Measurements from ENCODE around the gene NADK.
A peak's percentile ranks its signal among the peaks of the same experiment; 100 is the strongest.

Gene NADK

GRCh38 chr1:1785666-1786065, 7.4 kb upstream of the NADK start:
- DNase-seq = no peak

- DNase-seq = no peak
These were observed 6.7 kb upstream of the NADK start for GRCh38 chr1:1784933-1785332.

- no peak for DNase-seq
These were observed 5.0 kb upstream of the NADK start for GRCh38 chr1:1783320-1783719.

GRCh38 chr1:1782399-1783221, 4.3 kb upstream of the NADK start:
- DNase-seq = no peak

DNA sequence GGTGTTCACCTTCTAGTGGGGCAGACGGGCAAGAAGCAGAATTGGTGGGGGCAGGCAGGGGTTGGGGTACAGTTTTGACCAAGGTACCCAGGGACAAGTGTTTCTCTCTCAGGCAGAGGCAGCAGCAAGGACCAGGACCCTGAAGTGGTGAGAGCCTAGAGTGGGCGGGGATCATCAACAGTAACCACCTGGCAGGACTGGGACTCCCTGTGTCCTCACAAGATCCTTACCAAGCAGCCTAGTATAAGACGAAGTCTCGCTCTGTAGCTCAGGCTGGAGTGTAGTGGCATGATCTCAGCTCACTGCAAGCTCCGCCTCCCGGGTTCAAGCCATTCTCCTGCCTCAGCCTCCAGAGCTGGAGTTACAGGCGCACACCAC, 3.2 kb upstream of the NADK start:
- no peak for DNase-seq

DNA sequence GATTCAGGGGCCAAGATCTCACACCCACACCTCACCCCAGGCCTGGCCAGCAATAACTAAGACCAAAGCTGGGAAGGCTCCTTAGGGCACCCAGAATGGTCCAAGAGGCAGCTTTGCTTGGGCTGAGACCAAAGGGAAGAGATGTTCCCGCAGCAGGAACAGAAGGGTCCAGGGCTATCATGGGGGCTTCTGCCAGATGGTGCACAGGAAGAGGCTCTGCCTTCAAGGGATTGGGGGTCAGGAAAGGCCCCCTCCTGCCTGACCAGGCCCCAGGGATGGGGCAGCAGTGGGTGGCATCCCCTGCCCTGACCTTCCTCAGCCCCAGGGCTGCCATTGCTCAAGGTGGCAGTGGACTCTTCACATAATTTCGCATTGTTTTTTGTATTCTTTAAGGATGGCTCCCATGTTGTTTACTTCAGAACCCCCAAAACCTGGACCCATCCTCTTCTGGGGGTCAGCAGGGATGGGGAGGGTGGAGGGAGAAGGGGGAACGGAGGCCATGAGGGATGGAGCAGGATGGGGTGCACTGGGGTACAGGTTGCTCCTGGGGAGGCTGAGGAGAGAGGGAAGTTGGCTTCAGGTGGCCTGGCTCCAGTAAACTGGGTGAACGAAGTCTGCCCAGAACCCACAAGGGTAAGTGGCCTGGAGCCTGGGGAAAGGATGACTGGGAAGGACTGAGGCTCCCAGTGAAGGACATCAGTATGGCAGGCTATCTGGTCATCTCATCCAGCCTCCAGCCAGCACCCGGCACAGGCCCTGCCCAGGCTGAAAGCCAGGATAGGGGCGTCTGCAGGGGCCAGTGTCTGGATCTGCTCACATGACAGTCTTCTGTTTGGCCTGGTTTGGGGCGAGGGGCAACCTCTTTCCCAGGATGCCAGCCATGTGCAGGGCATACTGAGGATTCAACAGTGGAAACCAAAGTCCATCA, 2.6 kb upstream of the NADK start:
- DNase-seq = no peak

- no peak for DNase-seq
These were observed 1.7 kb upstream of the NADK start for GRCh38 chr1:1779691-1780597.

DNA sequence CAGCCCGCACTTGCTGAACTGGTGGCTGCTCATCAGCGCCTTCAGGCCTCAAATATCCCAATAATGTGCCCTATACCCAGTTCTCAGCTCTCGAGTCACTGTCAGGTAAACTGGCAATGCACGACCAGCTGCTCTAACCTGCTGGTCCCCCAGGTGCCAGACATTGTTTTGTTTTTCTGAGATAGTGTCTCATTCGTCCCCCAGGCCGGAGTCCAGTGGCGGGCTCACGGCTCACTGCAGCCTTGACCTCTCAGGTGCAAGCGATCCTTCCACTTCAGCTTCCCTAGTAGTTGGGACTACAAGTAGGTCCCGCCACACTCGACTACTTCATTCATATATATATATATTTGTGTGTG, 1.0 kb upstream of the NADK start:
- no peak for DNase-seq

- DNase-seq = peak; percentile 71
These were observed 521 bp upstream of the NADK start for GRCh38 chr1:1778663-1779319.

DNA sequence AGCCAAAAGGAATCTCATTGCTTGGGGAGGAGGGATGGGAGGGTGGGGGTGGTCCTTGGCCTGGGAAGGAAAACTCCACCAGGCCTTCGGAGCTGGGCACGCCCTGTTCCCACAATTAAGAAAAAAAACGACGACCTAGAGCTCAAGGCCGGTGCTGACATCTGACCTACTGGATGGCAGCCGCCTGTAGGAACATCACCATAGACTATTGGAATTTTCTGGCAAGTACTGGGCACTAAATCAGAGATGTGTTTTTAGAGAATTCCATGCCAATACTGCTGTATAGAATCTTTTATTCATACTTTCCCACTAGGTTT, 729 bp downstream of the NADK start:
- no peak for DNase-seq

DNA sequence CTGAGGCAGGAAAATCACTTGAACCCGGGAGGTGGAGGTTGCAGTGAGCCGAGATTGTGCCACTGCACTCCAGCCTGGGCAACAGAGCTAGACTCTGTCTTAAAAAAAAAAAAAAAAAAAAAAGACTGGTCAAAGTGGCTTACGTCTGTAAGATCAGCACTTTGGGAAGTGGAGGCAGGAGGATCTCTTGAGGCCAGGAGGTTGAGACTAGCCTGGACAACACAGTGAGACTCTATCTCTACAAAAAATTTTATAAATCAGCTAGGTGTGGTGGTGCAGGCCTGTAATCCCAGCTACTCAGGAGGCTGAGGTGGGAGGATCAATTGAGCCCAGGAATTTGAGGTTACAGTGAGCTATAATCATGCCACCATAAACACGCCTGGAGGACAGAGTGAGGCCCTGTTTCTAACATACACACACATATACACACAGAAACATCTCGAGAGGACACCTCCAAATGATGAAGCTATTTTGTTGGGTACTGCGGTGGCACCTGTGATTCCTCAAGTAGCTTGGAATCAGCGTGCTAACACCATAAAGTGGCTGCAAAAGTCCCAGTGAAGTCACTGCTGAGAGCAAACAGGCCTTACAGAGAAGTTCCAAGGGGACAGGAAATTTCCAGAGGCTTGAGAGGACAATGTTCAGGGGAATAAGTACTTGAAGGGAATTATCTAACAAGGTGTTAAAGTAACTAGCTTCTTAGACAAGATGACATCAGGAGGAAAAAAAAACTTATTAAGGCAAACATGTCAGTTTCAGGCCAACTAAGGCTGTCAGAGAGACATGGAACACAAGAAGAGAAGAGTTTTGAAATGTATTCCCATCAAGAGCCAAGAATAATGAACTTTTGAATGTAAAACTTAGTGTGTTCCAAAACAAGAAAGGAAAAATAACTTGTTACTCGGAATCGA, 1.3 kb downstream of the NADK start:
- no peak for DNase-seq

- DNase-seq = no peak
These were observed 2.7 kb downstream of the NADK start for GRCh38 chr1:1775327-1776226.

DNA sequence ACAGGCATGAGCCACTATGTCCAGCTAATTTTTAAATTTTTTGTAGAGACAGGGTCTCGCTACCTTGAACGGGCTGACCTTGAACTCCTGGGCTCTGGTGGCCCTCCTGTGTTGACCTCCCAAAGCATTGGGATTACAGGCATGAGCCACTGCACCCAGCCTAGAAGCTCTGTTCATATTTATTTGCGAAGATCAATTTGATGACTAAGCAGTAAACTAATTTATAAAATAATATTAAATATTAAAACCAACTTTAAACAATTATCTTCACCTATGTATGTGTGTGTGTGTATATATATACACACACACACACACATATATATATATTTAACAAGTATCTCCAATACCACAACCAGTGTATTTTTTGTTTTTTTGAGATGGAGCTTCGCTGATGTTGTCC, 4.4 kb downstream of the NADK start:
- DNase-seq = no peak

GRCh38 chr1:1771096-1771495, 7.2 kb downstream of the NADK start:
- DNase-seq = no peak

DNA sequence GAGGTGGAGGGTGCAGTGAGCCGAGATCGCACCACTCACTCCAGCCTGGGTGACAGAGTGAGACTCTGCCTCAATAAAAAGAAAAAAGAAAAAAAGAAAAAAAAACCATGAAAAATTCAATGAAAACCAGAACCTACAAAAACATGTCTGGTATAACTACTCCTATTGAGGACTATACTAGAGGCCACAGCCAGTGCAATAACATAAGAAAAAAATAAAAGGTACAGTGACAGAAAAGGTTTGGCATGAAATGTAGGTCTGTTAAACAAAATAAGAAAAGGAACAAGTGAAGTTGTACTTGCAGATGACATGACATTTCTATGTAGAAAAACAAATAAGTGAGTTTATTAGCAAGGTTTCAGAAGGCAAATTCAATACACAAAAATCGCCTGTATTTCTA, 8.2 kb downstream of the NADK start:
- no peak for DNase-seq

- DNase-seq = no peak
These were observed 9.8 kb downstream of the NADK start for GRCh38 chr1:1768249-1768992.

GRCh38 chr1:1764876-1765470, 13.3 kb downstream of the NADK start:
- no peak for DNase-seq

DNA sequence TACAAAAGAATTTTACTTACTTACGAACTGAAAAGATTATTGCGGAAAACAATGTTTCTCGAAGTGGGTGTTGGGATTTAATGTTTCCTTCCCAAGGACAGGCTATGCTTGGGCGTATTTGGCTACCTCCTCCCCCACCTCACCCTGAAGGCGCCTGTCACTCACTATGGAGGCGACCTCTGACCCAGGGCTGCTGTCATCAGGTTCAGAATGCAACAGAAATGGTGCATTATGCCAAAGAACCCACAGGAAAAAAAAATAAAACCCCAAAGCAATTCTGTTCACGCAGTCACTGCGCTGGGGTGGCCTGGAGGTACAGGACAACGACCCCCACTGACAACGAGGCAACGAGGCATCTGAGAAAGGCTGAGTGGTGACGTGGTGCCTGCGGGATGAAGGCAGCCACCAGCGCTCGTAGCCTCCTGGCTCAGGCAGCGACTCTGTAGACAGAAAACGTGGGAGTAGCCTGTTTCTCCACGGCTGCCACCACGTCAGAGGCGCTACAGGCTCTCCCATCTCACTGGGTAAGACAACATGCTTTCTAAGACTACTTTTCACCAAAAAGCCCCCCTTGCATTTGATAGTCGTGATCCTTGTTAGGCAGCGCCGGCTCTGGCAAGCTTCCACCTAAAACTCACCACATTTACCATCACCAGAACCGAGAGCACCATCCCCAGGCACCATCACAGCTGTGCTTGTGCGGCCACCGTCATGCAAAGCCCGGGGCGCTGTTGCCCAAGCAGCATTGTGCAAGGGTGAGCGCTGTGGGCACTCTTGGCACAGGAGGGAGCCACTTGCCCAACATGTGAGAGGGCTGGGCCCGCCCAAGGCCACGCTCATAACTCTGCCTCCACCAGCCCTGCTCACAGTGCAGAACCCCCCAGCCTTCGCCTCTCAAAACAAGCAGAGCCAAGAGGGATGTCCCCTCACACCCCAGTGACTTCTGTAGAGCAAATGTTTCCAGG, 14.3 kb downstream of the NADK start:
- DNase-seq = no peak

Data from NCI-H2171 treated with DMSO at 0.1 percent for 48 hours (cell line).